Erythroblast (primary cell): ENCODE results near the gene ASAP2.
A peak's percentile ranks its signal among the peaks of the same experiment; 100 is the strongest.

Experiments used
- DNase-seq, 2 experiments: peaks; one replicate each; lab custom pipeline; 2025; lab: John Stamatoyannopoulos, UW
- GATA1 ChIP-seq: IDR thresholded peaks from 2 replicates; pipeline ENCODE4 v1.6.1; 2011; ENCODE audit warnings: low read depth, mild to moderate bottlenecking, control low read depth, low read length, moderate library complexity
- POLR2A ChIP-seq: IDR thresholded peaks from 2 replicates; pipeline ENCODE4 v1.6.1; 2011; ENCODE audit warnings: mild to moderate bottlenecking, low read length

ASAP2 gene

DNA sequence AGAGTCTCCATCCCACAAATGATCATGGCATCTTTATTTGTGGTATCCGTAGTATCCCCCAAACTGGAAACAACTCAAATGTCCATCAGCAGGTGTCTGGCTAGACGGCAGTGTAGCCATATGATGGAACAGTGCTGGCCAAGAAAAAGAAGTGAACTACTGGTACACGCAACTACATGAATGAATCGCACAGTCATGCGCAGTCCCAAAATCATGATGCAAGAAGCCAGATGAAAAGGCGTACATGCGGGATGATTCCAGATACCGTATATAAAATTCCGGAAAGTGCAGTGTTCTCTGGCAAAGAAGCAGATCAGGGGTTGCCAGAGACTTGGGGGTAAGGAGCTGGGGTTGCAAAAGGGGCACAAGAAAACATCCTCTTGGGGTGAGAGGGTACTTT, 102.5 kb downstream of the ASAP2 start:
- DNase-seq, result no peak
- no peak for TF ChIP-seq GATA1
- TF ChIP-seq POLR2A, result no peak

DNA sequence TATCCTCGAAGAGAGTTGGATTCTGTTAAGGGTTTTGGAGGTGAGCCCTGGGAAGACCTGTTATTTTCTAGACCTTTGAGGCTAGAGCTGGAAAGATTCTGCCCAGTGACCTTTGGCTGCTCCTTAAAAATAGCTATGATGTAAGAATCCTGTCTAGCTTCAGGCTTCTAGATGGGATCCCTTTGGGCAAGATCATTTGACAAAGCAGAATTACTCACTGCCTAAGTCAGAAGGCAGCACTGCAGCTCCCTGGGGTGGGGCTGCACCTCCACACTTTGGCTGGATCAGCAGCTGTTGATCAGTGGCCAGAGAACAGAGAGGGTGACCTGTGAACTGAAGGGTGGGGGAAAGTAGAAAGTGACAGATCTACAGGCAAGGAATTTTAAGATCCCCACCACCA, 103.8 kb downstream of the ASAP2 start:
- DNase-seq, result no peak
- no peak for TF ChIP-seq GATA1
- TF ChIP-seq POLR2A, result no peak

DNA sequence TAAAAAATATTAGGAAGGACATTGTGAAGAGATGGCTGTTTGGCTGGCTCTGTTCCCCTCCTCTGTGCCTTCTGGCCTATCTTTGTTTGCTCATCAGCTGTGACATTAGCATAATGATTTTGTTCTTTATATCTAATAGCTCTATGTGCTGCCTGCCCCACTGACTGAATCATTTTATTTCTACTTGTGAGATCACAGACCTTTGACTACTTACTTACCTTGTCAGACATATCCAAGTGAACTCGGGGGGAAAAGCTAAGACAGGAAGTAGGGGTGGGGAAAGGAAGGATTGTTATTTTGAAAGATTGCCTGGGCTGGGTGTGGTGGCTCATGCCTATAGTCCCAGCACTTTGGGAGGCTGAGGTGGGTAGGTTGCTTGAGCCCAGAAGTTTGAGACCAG, 104.2 kb downstream of the ASAP2 start:
- DNase-seq, result no peak

DNA sequence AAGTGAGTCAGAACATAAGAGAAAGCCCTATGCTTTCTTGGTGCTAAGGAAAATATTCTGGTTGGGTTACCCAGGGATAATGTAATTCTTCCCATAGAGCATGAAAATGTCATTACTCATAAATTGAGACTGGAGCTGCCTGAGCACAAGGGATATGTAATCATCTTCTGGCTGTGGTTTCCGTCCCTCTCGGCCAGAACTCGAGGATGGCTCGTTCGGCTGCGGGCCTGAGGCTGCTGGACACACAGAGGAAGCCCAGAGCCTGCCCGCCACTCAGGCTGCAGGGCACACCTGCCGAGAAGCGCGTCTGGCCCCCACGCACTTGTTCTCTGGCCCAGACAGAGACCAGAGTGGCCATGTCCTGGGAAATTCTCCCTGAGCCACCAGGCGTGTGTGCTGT, 104.9 kb downstream of the ASAP2 start:
- no peak for TF ChIP-seq GATA1
- no peak for TF ChIP-seq POLR2A
- DNase-seq, result no peak

More for the DNA sequence above, 104.2 kb downstream of the ASAP2 start:
- TF ChIP-seq GATA1 (no peak), POLR2A (no peak)

DNA sequence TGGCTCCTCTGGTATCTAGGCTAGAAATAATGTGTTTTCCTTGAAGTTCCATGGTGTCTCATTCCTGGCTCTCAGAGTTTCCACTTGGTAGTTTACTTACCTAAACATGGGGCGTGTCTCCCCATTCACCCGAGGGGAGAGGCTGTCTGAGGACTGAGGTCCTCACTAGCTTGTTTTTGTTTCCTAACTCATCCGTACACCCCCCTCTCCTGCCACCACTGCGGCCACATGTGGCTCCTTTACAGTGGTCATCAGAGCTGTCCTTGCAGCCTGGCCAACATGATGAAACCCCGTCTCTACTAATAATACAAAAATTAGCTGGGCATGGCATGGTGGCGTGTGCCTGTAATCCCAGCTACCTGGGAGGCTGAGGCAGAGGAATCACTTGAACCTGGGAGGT, 106.0 kb downstream of the ASAP2 start:
- TF ChIP-seq GATA1 (no peak), POLR2A (no peak)
- no peak for DNase-seq

DNA sequence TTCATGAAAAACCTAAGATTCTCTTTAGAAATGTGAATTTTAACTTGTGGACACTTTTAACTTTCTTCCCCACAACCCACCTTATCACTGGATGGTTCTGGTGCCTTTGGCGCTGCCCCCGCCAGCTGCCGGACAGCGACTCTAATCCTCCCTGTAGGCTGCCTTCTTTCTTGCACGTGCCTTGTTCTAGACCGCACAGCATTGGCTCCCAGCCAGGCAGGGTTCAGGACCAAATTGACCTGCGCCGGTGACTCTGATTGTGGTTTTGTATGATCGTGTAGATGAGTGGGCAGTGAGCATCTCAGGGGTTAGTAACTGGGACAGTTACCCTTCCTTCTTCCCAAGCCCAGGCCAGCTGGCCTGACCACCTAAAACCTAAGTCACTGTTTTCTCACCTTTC, 106.8 kb downstream of the ASAP2 start:
- no peak for DNase-seq
- TF ChIP-seq POLR2A (no peak), GATA1 (no peak)

DNA sequence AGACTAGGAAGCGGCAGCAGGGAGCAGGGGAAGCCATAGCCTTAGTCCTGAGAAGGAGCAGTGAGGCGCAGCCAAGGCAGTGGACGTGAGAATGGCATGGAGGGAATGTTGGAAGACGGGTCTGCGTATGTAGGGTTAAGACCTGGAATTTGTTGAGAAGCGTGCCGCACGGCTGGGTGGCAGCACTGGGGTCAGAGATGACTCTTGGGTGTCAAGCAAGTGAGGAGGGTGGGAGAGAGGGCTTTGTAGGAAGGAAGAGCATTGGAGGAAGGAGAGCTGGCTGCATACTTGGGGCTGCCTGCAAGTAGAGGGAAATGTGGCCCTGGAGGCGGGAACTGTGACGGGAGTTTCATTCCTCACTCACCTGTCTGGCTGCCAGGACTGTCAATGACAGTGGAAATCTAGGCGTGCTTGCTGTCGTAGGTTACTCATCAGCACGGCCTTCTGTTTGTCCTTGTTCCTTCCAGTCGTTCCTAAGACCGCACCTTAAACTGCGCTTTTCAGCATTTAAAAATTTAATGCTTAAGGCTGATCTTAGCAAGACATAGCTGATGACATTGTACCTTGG, 108.8 kb downstream of the ASAP2 start:
- TF ChIP-seq POLR2A (no peak), GATA1 (no peak)
- no peak for DNase-seq

DNA sequence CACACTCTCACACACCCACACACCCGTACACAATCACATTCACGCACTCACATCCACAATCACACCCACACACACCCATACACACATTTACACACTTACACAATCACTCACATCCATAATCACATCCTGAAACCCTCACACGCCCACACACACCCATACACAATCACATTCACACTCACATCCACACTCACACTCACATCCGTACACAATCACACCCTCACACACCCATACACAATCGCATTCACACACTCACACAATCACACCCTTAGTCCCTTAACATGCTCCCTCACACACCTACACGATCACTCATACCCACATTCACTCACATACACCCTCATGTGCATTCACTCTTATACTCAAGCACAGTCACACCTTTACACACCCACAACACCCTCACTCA, 110.9 kb downstream of the ASAP2 start:
- no peak for DNase-seq
- TF ChIP-seq POLR2A, result no peak
- no peak for TF ChIP-seq GATA1

DNA sequence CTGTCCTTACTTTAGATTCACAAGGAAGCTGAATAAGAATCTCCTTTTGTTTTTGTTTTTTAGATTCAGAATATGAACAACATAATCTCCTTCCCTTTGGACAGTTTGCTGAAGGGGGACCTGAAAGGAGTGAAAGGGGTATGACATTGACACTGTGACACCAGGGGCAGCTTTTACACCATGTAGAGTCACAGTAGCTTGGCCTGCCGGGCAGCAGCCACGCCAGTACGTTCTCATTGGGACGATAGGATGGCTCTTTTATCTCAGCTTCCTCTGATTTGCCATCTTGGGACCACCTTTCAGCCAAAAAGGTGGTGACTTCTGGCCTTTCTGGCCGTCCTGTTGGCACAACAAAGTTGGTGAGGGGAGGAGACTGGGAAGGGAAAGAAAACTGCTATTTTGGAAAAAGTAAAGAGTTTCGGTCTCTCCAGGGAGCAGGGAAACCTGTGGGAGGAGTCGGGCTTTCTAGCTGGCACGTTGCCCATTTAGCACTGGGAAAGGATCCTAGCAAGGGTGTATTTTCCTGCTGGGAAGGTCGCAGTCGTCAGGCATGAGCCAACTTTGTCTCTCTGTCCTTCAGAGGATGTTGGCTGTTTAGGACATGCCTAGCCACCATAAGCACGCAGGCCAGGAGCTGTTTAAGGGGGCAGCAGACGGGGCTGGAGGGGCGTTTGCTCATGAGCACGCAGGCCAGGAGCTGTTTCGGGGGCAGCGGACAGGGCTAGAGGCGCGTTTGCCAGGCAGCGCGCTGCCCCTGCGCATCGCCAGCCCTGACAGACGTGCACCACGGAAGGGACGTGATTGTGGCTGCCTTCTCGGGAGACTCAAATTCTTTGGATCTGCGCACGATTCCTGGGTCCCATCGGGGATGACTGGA, 112.1 kb downstream of the ASAP2 start:
- no peak for DNase-seq
- no peak for TF ChIP-seq POLR2A
- no peak for TF ChIP-seq GATA1

DNA sequence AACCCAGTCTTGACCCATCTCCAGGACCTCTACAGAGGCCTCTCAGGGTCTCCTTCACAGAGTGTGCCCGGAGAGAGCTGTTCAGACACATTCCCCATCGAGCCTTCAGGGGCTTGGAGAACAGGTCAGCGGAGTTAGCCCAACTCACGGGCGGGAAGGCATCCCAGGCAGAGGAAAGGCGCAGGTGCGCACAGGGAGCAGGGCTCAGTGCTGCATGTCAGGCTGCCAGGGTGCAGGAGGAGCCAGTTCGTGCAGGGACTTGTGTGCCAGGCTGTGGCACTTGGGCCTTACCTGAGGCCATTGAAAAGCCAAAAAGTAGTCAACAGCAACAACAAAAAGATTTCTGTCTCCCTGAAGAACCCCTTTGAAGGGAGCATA, 112.7 kb downstream of the ASAP2 start:
- TF ChIP-seq GATA1 (no peak), POLR2A (no peak)
- no peak for DNase-seq

DNA sequence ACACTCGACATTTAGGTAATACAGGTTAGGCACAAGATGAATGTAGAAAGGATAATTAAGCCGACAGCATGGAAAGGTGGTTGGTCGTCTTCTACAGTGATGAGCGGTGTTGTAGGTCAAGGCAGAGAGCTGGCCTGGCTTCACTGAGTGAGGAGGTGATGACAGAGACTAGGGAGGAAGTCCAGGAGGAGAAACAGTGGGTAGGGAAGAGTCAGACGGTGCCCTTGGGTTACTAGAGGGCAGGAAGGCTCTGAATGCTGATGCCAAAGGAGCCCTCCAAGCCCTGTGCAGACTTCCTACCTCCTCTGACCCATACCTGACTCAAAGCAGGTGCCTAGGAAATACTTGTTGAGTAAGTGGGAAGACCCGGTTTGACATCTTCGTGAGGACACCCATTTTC, 116.0 kb downstream of the ASAP2 start:
- no peak for DNase-seq
- TF ChIP-seq GATA1 (no peak), POLR2A (no peak)

DNA sequence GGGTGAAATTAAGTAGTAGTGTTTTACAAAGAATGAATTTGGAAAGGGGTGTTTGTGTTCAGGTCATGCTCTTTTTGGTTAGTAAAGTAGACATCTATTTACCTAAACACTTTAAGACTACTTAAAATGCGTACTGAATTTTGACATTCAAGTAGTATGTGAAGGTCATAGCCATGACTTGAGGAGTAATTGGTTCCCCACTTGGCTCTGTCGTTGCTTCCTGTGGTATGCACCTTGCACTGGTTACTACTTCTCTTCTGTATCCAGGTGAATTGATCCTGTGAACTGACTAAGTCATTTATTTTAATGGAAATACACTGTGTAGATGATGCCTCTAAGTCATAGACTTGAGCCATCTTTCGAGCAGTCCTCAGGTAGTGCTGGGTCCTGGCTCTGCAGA, 118.8 kb downstream of the ASAP2 start:
- TF ChIP-seq POLR2A, result no peak
- TF ChIP-seq GATA1, result no peak
- DNase-seq, result no peak

DNA sequence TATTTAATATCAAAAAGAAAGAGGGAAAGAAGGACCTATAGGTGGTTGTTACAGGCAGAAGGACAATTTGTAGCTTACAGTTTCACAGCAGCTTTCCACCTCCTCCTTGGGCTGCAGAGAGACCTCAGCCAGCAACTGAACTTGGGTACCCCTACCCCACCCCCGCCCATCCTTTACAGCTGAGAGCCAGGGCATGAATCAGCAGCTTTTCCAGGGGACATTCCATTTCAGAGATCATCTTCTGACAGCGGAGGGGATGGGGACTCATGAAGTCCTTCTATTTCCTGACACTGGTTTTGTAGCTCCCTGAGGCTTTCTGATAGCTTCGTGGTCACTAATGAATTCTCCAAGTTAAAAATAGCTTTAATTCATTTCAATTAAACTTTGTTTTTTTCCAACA, 120.4 kb downstream of the ASAP2 start:
- TF ChIP-seq POLR2A (no peak), GATA1 (no peak)
- no peak for DNase-seq

DNA sequence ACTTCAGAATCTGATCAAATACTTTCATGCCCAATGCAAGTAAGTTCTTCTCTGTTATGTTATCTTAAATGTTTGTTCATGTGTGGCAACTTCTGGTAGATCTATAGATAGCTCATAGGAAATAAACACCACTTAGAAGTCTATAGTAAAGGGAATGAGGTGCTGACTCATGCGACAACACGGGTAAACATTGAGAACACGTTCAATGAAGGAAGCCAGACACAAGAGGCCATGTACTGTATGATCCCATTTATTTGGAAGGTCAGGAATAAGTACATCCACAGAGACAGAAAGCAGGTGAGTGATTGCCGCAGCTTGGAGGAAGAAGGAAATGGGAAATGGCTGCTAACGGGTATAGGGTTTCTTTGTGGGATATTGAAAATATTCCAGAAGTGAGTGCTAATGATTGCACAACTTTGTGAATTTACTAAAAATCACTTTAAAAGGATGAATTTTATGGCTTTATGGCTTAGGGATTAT, 121.3 kb downstream of the ASAP2 start:
- TF ChIP-seq GATA1 (no peak), POLR2A (no peak)
- DNase-seq, result peak; percentile 7 to 24
